Panc1 (cell line): ENCODE measurements around the gene YBEY.

ENCODE experiments used
- CTCF ChIP-seq: fragments of 450-650 bp; IDR thresholded peaks from 2 replicates; pipeline ENCODE4 v1.5.1; 2017; ENCODE audit warnings: mild to moderate bottlenecking
- POLR2AphosphoS5 ChIP-seq: IDR thresholded peaks from 2 replicates; pipeline ENCODE4 v1.6.1; 2012; ENCODE audit warnings: mild to moderate bottlenecking, low read depth, low read length, moderate library complexity
- REST ChIP-seq, 2 experiments: IDR thresholded peaks; 2 replicates each; pipeline ENCODE4 v1.6.1; 2011 to 2012; ENCODE audit warnings: low read depth in 2 of 2, control low read depth in 1 of 2, low read length in 1 of 2, mild to moderate bottlenecking in 1 of 2, moderate library complexity in 1 of 2; ENCODE audit not compliant: insufficient read depth in 1 of 2

GRCh38 chr21:46273341-46273740 lies 12.8 kb upstream of the YBEY start:
- TF ChIP-seq CTCF (no peak), REST (IDR thresholded peaks at IDR 0.05; ENCODE audit: insufficient read depth in 1 of 2, low read depth in 2 of 2, low read length in 1 of 2) (no peak), POLR2AphosphoS5 (no peak)
